ENCODE results near the gene DEFB114.
"Not testable (repeated sequence)": the region's sequence is repeated elsewhere in the genome, so short reads cannot be mapped to it uniquely, and the experiment has no call there.

DEFB114 gene, protein sequence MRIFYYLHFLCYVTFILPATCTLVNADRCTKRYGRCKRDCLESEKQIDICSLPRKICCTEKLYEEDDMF

GRCh38 chr6:49964064-49964463 lies at the start of gene DEFB114:
Gene DEFB114 (minus strand): TSS chr6:49964164. CDS start chr6:49964105, 59 bp downstream.
- DNase-seq, result no peak

GRCh38 chr6:50007819-50008218 lies 43.9 kb upstream of the DEFB114 start:
- DNase-seq, result no peak

GRCh38 chr6:50003139-50003538 lies 39.2 kb upstream of the DEFB114 start:
- DNase-seq, result no peak

- DNase-seq, result no peak
Measured at GRCh38 chr6:49995278-49995677, 31.3 kb upstream of the DEFB114 start.

GRCh38 chr6:49988900-49989299 lies 24.9 kb upstream of the DEFB114 start:
- no peak for DNase-seq

GRCh38 chr6:49987749-49988148 lies 23.8 kb upstream of the DEFB114 start:
- no peak for DNase-seq

DNA sequence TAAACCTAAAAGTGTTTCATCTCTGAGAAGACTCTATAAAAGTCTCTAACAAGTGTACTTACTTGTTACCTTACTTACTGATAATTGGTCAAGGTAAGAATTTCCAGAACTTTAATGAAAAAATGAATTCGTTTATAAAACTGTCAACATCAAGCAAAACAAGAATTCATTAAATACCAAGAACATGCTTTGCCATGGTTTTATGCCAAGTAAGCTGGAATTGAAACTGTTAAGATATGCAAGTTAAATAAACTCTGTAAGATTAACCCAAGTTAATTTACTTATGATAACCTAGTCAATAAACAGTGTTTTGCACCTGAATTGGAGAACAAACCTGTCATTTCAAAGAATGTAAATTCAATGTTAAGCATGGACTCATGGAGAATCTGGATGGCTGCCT lies 22.6 kb upstream of the DEFB114 start:
- DNase-seq, result no peak

GRCh38 chr6:49982046-49982445 lies 18.1 kb upstream of the DEFB114 start:
- DNase-seq, result no peak

DNA sequence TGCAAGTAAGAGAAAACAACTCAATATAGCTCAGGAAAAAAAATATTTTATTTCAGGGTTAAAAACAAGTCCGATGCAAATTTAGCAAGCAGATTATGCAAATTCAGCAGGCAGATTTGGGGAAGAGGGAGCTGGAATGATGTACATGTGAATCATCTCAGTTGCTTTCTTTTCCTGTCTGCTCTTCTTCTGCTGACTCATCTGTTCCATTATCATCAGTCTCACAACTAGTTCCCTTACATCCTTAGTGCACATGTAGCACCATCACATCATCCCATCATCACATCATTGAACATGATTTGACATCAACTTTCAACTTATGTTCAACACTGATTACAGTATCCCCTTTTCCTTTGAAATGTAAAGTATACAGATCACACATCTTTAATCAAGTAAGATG lies 16.9 kb upstream of the DEFB114 start:
- no peak for DNase-seq

GRCh38 chr6:49979584-49979983 lies 15.6 kb upstream of the DEFB114 start:
- no peak for DNase-seq

- no peak for DNase-seq
Measured at GRCh38 chr6:49978332-49979226, 14.6 kb upstream of the DEFB114 start.

GRCh38 chr6:49969605-49970004 lies 5.6 kb upstream of the DEFB114 start, which contains the start of gene DEFB113:
Gene DEFB113 (minus strand): TSS chr6:49969625. CDS start chr6:49969625, 0 bp downstream.
- DNase-seq, result no peak

DNA sequence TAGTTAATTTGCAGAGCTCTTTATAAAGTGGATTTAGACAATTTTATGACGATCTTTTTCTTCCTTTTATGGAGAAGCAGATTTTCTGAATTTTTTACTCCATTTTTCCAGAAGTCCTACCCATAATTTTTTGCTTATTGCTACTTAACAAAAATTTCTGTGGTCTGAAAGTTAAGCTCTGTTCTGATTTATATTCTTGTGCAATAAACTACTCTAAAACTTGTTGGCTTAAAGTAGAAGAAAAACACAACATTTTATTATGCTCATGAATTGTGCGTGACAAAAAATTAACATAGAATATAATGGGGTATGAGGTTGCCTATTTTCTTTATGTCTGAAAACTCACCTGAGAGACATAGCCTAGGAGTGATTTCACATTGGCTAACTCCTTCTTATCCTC lies 2.9 kb upstream of the DEFB114 start:
- DNase-seq, result no peak

DNA sequence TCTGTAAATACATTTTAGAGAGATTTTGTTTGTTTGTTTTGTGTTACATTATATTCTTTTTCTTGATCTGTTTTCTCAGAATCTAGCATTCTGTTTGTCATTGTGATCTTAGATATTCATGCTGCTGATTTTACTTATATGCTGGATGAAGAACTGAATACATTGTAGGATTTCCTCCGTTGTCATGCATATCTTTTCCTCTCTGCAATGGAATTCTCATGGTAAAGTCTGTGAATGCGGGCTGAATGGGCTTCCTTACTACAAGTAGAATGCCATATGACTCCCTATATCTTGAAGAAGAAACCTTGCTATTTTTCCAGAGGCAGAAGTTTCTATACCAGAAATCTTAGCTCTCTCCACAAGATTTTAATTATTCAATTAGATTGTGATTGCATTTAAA lies 2.4 kb upstream of the DEFB114 start:
- DNase-seq, result no peak

- no peak for DNase-seq
Measured at GRCh38 chr6:49958180-49958579, 5.8 kb downstream of the DEFB114 start.

- no peak for DNase-seq
Measured at GRCh38 chr6:49955847-49956246, 8.1 kb downstream of the DEFB114 start.

DNA sequence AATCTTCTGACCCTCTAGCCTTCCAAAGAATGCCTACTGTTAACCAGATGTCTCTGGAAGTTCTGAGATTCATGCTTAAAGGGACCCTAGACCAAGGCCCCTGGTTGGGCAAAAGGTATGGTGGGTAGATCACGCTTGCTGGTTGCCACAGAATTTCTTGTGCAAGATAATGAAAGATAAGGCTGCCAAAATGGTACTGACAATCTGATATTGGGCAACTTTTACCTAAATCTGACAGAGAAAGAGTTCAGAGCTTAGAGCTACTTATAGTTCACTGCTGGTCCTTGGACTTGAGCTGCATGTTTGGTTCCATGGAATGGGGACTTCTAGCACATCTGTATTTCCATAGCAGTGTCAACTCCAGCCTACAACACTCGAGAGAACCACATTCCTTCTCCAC lies 12.0 kb downstream of the DEFB114 start:
- DNase-seq, result no peak

DNA sequence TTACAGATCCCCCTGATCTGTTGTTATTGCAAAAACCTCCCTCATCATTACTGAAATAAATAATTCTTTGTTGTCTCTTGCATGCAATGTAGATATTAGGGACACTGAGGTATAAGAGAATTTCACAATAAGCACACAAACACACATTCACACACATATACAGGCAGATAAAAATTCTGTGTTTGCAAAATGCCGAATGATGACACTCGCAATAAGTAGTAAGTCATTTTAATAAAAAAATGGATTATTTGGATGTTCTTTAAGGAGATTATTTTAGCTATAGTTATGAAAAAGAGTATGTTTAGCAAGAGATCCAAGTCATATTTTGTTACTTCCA lies 13.6 kb downstream of the DEFB114 start:
- DNase-seq, result no peak

GRCh38 chr6:49949062-49949461 lies 14.9 kb downstream of the DEFB114 start:
- no peak for DNase-seq

GRCh38 chr6:49946835-49947234 lies 17.1 kb downstream of the DEFB114 start:
- DNase-seq, result no peak

GRCh38 chr6:49944068-49944467 lies 19.9 kb downstream of the DEFB114 start:
- not testable (repeated sequence) for DNase-seq

GRCh38 chr6:49939993-49940498 lies 23.9 kb downstream of the DEFB114 start:
- DNase-seq, result no peak

- DNase-seq, result no peak
Measured at GRCh38 chr6:49937811-49938210, 26.2 kb downstream of the DEFB114 start.

DNA sequence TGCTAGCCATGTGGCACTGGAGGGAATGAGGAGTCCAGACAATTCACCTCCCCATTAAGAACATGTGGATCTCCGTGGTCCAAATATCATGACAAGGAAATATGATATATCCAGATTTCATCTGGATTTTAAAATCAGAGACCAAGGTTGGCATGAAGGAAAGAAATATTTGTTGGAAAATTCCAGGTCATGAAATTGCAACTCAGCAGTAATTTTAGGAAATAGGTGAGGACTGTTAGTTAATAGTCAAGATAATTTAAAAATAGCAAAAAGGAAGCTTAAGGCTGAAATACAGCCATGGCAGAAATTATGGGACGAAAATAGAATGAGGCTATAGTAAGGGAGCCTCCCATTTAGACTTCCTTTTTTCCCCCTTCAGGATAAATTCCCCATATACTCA lies 26.9 kb downstream of the DEFB114 start:
- no peak for DNase-seq

DNA sequence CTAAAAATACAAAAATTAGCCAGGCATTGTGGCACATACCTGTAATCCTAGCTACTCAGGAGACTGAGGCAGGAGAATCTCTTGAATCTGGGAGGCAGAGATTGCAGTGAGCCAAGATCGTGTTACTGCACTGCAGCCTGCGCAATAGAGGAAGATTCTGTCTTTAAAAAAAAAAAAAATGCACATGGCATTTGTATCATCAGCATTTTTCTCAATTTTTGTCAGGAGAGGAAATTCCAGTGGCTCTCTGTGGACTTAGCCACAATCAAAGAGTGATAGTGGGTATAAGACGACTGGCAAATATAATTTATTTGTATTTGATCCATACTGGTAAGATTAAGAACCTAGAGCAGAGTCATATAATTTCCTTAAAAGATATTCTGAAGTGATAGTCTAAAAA lies 28.6 kb downstream of the DEFB114 start:
- DNase-seq, result no peak
